ENCODE results near the gene MAMLD1. TPM values are rescaled to one million over a fixed set of nuclear protein-coding genes. Genes with fewer than 3 reads are reported as not detected.

The MAMLD1 gene
- total RNA-seq, 4 donors from 2014 or later, result 2.2 to 7.3 (median 3.9) TPM

DNA sequence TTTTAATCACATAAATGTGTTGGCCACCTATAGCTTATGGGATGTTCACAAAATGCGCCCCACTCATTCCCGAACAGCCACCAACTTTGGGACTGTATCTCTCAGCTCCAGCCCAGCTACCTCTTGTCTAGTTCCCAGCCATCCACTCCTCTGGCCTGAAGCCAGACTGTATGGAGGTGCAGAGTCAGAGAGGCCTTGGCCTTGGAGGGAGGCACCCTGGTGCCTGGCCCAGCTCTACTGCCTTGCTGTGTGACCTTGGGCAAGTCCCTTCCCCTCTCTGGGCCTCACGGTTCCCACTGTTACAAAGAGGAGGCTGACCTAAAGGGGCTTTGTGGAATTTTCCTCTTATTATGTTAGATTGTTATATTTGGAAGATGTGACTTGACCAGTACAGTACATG lies 13.9 kb downstream of the MAMLD1 start:
- 20% methylated on average over 1 of the region's 3 CpGs; no CpG with 5 or more reads in 1 of the 2 donors for WGBS, 2 donors (ENCODE audit: low coverage in 1 of 2)
- Histone ChIP-seq H3K9me3 (no peaks in the 10 kb centered on the region), H3K4me1 (peaks cover 0 to 5% (median 0%) of the 10 kb centered on the region in 3 donors), H3K27ac (no peak overlapping the region), H3K36me3 (no peaks in the 10 kb centered on the region), H3K4me3 (no peak overlapping the region), H3K27me3 (no peaks in the 10 kb centered on the region)
- ATAC-seq, result no peak
- TF ChIP-seq EP300 (IDR thresholded peaks at IDR 0.05), result no peak
- TF ChIP-seq, protein P1, sequence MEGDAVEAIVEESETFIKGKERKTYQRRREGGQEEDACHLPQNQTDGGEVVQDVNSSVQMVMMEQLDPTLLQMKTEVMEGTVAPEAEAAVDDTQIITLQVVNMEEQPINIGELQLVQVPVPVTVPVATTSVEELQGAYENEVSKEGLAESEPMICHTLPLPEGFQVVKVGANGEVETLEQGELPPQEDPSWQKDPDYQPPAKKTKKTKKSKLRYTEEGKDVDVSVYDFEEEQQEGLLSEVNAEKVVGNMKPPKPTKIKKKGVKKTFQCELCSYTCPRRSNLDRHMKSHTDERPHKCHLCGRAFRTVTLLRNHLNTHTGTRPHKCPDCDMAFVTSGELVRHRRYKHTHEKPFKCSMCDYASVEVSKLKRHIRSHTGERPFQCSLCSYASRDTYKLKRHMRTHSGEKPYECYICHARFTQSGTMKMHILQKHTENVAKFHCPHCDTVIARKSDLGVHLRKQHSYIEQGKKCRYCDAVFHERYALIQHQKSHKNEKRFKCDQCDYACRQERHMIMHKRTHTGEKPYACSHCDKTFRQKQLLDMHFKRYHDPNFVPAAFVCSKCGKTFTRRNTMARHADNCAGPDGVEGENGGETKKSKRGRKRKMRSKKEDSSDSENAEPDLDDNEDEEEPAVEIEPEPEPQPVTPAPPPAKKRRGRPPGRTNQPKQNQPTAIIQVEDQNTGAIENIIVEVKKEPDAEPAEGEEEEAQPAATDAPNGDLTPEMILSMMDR (IDR thresholded peaks at IDR 0.05), result no peak
- TF ChIP-seq POLR2AphosphoS5 (IDR thresholded peaks at IDR 0.05), result no peak
- TF ChIP-seq POLR2A (IDR thresholded peaks at IDR 0.05), result no peak

DNA sequence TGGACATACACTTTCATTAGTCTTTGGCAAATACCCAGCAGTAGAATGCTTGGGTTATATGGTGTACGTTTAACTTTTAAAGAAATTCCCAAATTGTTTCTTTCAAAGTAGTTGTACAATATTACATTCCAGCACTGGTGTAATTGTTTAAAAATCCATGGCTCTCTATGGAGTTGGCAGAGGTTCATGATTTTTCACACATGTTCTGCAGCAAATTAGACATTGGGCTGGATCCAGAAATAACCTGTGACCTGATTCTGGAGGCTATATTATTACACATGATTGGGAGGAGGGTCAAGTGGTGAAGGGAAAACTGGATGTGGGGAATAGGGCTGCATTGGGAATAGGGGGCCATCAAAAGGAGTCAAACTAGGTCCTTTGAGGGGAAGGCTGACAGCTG lies 41.9 kb downstream of the MAMLD1 start:
- Histone ChIP-seq H3K9me3 (no peaks in the 10 kb centered on the region), H3K36me3 (no peaks in the 10 kb centered on the region), H3K27me3 (no peaks in the 10 kb centered on the region), H3K4me3 (no peak overlapping the region), H3K4me1 (no peaks in the 10 kb centered on the region), H3K27ac (no peak overlapping the region)
- ATAC-seq, result no peak
- WGBS, 2 donors (ENCODE audit: low coverage in 1 of 2), result 27 to 60% methylated on average over 1 of the region's 1 CpG
- TF ChIP-seq POLR2AphosphoS5 (IDR thresholded peaks at IDR 0.05) (no peak), EP300 (IDR thresholded peaks at IDR 0.05) (no peak), POLR2A (IDR thresholded peaks at IDR 0.05) (no peak)
- TF ChIP-seq, protein P1 (IDR thresholded peaks at IDR 0.05), result no peak

- Histone ChIP-seq H3K36me3 (no peaks in the 10 kb centered on the region), H3K4me3 (no peak overlapping the region), H3K27ac (no peak overlapping the region), H3K9me3 (no peaks in the 10 kb centered on the region), H3K27me3 (no peaks in the 10 kb centered on the region), H3K4me1 (no peaks in the 10 kb centered on the region)
- ATAC-seq, result no peak
- no peak for TF ChIP-seq POLR2AphosphoS5 (IDR thresholded peaks at IDR 0.05)
- TF ChIP-seq, protein P1 (IDR thresholded peaks at IDR 0.05), result peak in 1 of 4 experiments; percentile 9
- TF ChIP-seq POLR2A (IDR thresholded peaks at IDR 0.05), result no peak
- no peak for TF ChIP-seq EP300 (IDR thresholded peaks at IDR 0.05)
- WGBS, 2 donors (ENCODE audit: low coverage in 1 of 2), result 64% methylated on average over 4 of the region's 4 CpGs; no CpG with 5 or more reads in 1 of the 2 donors
Measured at GRCh38 chrX:150405576-150405975, 42.5 kb downstream of the MAMLD1 start.

GRCh38 chrX:150406596-150406995 lies 43.5 kb downstream of the MAMLD1 start:
- no peaks in the 10 kb centered on the region for H3K9me3 ChIP-seq
- H3K27ac ChIP-seq, result no peak overlapping the region
- H3K27me3 ChIP-seq, result no peaks in the 10 kb centered on the region
- TF ChIP-seq EP300 (IDR thresholded peaks at IDR 0.05), result no peak
- no peak for TF ChIP-seq POLR2AphosphoS5 (IDR thresholded peaks at IDR 0.05)
- TF ChIP-seq POLR2A (IDR thresholded peaks at IDR 0.05), result no peak
- TF ChIP-seq, protein P1 (IDR thresholded peaks at IDR 0.05), result no peak
- H3K36me3 ChIP-seq, result no peaks in the 10 kb centered on the region
- H3K4me1 ChIP-seq, result no peaks in the 10 kb centered on the region
- no peak for ATAC-seq
- no peak overlapping the region for H3K4me3 ChIP-seq
- WGBS, 2 donors (ENCODE audit: low coverage in 1 of 2), result 94% methylated on average over 6 of the region's 6 CpGs; no CpG with 5 or more reads in 1 of the 2 donors

DNA sequence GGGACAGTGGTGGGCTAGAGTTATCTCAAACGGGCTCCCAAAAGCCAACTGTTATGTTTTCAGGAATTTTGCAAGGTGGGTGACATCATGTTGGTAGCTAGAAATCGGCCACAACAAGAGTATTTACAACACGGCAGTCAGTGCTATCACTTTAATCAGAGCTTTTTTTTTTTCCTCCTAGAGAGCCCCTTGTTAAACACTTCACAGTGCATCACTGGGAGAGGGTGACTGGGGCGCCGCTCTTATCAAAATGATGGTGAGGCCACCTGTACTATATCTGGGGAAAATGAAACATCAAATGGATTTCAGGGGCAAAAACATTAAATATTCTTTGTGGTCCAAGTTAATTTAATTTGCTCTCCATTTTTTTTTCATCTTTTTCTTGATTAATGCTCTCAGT lies 44.9 kb downstream of the MAMLD1 start:
- 84% methylated on average over 5 of the region's 5 CpGs; no CpG with 5 or more reads in 1 of the 2 donors for WGBS, 2 donors (ENCODE audit: low coverage in 1 of 2)
- no peak for ATAC-seq

More for the DNA sequence above, 44.9 kb downstream of the MAMLD1 start:
- H3K4me3 ChIP-seq, result no peak overlapping the region
- no peaks in the 10 kb centered on the region for H3K9me3 ChIP-seq
- H3K4me1 ChIP-seq, result no peaks in the 10 kb centered on the region
- no peaks in the 10 kb centered on the region for H3K36me3 ChIP-seq
- H3K27ac ChIP-seq, result no peak overlapping the region
- H3K27me3 ChIP-seq, result no peaks in the 10 kb centered on the region
- TF ChIP-seq POLR2A (IDR thresholded peaks at IDR 0.05) (no peak), EP300 (IDR thresholded peaks at IDR 0.05) (no peak), POLR2AphosphoS5 (IDR thresholded peaks at IDR 0.05) (no peak)
- TF ChIP-seq, protein P1 (IDR thresholded peaks at IDR 0.05), result no peak

All from gastroesophageal sphincter (tissue), 4 donors.